Erythroblast (primary cell): Measurements from ENCODE around the gene COL9A3.

ENCODE experiments used
- GATA1 ChIP-seq: IDR thresholded peaks from 2 replicates; pipeline ENCODE4 v1.6.1; 2011; ENCODE audit warnings: low read depth, mild to moderate bottlenecking, control low read depth, low read length, moderate library complexity
- POLR2A ChIP-seq: IDR thresholded peaks from 2 replicates; pipeline ENCODE4 v1.6.1; 2011; ENCODE audit warnings: mild to moderate bottlenecking, low read length

DNA sequence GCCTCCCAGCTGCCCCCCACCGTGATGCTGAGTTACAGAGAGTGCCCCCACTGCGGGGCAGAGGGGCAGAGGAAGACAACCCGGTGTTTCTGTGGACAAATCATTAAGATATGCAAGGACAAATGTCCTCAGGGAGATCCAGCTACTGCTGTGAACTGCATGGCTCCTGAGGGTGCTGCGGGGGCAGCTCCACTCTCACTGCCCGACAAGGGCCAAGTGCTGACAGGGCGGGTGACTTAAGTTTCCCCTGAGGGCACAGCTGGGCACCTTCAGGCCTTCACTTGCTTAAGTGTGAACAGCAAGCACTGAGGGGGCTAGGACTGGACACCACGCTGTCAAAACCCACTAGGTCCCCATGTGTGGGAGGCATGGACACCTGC is 71.0 kb downstream of the COL9A3 start:
- TF ChIP-seq POLR2A, result no peak
- no peak for TF ChIP-seq GATA1
